NCI-H187 treated with DMSO at 0.1 percent for 48 hours (cell line): ENCODE data around the gene SLC35F2.

Source experiments
- DNase-seq: peaks from one replicate; lab custom pipeline; 2025; lab: John Stamatoyannopoulos, UW

Gene SLC35F2

GRCh38 chr11:107787733-107788132 is 70.9 kb downstream of the SLC35F2 start:
- no peak for DNase-seq

- DNase-seq, result no peak
Observed at GRCh38 chr11:107785401-107785800, 73.2 kb downstream of the SLC35F2 start.

- DNase-seq, result no peak
Observed at GRCh38 chr11:107783121-107783520, 75.5 kb downstream of the SLC35F2 start.

GRCh38 chr11:107780775-107781174 is 77.8 kb downstream of the SLC35F2 start:
- no peak for DNase-seq

- no peak for DNase-seq
Observed at GRCh38 chr11:107780136-107780535, 78.5 kb downstream of the SLC35F2 start.

- no peak for DNase-seq
Observed at GRCh38 chr11:107778839-107779517, 79.6 kb downstream of the SLC35F2 start.

- DNase-seq, result no peak
Observed at GRCh38 chr11:107777110-107777509, 81.5 kb downstream of the SLC35F2 start.

- DNase-seq, result no peak
Observed at GRCh38 chr11:107776062-107776461, 82.5 kb downstream of the SLC35F2 start.

GRCh38 chr11:107770551-107770951 is 88.0 kb downstream of the SLC35F2 start:
- DNase-seq, result no peak

- DNase-seq, result no peak
Observed at GRCh38 chr11:107769189-107769588, 89.4 kb downstream of the SLC35F2 start.

GRCh38 chr11:107758719-107759355 is 99.8 kb downstream of the SLC35F2 start:
- DNase-seq, result peak; percentile 32

GRCh38 chr11:107757661-107758060 is 100.9 kb downstream of the SLC35F2 start:
- no peak for DNase-seq

- DNase-seq, result no peak
Observed at GRCh38 chr11:107756553-107756952, 102.0 kb downstream of the SLC35F2 start.

GRCh38 chr11:107752949-107753822 is 105.4 kb downstream of the SLC35F2 start:
- DNase-seq, result no peak

- no peak for DNase-seq
Observed at GRCh38 chr11:107752508-107752907, 106.1 kb downstream of the SLC35F2 start.

- no peak for DNase-seq
Observed at GRCh38 chr11:107751082-107751481, 107.5 kb downstream of the SLC35F2 start.

- no peak for DNase-seq
Observed at GRCh38 chr11:107750313-107750712, 108.3 kb downstream of the SLC35F2 start.

- no peak for DNase-seq
Observed at GRCh38 chr11:107747622-107748021, 111.0 kb downstream of the SLC35F2 start.

- DNase-seq, result no peak
Observed at GRCh38 chr11:107744736-107745135, 113.9 kb downstream of the SLC35F2 start.

GRCh38 chr11:107743191-107743590 is 115.4 kb downstream of the SLC35F2 start:
- no peak for DNase-seq

GRCh38 chr11:107741044-107741823 is 117.4 kb downstream of the SLC35F2 start:
- no peak for DNase-seq
